ENCODE data around the gene EIF3L.

The EIF3L gene

DNA sequence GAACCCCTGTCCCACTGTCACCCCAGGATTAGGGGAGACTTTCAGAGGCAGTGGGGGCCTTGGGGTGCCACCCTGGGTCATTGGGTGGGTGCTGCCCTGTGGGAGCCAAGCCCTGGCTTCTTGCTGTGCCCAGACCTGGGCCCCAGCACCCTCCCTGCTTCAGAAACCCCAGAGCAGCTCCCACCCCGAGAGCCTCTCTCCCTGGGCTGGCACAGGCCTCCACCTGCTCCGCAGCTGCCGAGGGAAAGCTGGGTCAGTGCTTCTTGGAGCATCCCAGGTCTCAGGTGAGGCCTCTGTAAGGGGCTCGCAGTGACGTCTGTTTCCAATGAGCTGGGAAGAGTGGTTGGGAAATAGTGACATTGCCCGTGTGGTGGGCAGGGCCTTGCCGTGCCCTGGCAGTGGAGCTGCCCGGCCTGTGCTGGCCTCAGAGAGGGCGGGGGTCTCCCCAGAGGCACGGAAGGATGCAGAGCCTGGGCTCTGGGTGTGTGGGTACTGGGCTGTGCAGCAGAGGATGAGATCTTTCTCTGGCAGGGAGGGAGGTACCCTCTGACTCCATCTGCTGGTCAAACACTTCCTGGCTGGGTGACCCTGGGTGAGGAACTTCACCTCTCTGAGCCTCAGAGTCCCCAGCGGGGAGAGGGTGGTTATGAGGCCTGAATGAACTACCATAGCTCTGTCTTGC, 81.2 kb downstream of the EIF3L start:
- DNase-seq = no peak

DNA sequence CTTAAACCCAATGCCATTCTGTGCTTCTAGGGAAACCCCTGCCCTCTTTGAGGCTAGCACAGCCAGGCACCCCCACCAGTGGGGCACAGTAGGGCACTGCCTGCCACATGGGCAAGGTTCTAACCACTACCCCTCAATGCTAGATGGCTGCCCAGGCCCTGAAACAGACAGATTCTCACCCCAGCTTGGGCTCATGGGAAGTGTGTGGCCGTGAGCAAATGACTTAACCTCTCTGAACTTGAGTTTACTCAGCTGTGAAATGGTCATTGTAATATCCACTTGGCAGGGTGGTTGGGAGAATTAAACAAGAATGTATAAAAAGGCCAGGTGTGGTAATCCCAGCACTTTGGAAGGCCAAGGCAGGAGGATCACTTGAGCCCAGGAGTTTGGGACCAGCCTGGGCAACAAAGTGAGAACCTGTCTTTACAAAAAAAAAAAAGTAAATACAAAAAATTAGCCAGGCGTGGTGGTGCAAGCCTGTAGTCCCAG, 81.8 kb downstream of the EIF3L start:
- no peak for DNase-seq

GRCh38 chr22:37931893-37932389, 82.7 kb downstream of the EIF3L start:
- no peak for DNase-seq

- DNase-seq = no peak
These were observed 83.2 kb downstream of the EIF3L start for GRCh38 chr22:37932401-37932800.

- no peak for DNase-seq
These were observed 83.8 kb downstream of the EIF3L start for GRCh38 chr22:37932821-37933578.

DNA sequence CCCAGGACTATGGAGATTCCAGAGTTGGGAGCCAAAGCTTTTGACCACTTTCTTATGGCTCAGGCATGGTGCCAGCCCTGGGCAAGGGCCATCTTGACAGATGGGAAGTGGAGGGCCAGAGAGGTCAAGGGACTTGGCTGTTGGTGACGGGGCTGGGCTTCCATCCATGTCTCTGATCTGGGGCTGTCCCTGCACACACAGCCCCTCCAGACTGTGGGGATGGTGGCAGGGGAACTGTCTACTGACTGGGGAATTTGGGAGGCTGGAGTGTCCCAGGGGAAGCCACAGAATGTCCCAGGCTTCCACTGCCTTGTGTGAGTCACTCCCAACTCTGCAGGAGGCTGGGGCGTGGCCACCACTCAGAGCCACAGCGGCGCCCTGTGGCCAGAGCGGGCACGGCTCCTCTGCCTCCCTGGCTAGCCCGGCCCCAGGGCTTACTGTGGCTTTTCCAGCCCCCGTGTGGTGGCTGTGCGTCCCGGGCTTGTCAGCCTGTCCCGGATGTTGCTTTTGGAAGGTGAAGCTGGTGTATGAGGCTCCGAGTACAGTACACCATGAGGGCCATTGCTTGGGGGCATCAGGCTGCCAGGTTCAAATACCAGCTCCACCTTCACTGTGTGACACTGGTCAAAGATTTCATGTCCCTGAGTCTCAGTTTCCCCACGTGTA, 84.6 kb downstream of the EIF3L start:
- DNase-seq = no peak

All from cortex of kidney (tissue), 1 donor.